AG04450 (cell line): ENCODE measurements around the gene BAHCC1. TPM values are rescaled to one million over a fixed set of nuclear protein-coding genes. Genes with fewer than 3 reads are reported as not detected.

ENCODE experiments used
- CTCF ChIA-PET: fragments of 300-600, 350-600 bp; formaldehyde crosslinking; extraction: SDS; loops from one replicate; lab custom pipeline; 2022; ENCODE audit warnings: antibody characterized with exemption, inconsistent platforms; lab: Charles Lee
- POLR2A ChIA-PET: fragments of 350-600 bp; formaldehyde crosslinking; extraction: SDS; loops from one replicate; lab custom pipeline; 2021; ENCODE audit warnings: antibody characterized with exemption, inconsistent platforms; lab: Yijun Ruan, JAX
- DNase-seq: peaks from one replicate; pipeline ENCODE4 v3.0.0-alpha.2; 2011; ENCODE audit warnings: low read depth, low spot score
- H3K27ac ChIP-seq: one replicate; pipeline ENCODE4 v1.5.1; 2012; ENCODE audit warnings: low read depth, low read length, control low read depth
- H3K27me3 ChIP-seq: one replicate; pipeline ENCODE4 v1.6.0; 2012; ENCODE audit warnings: low read length; ENCODE audit not compliant: control insufficient read depth, insufficient read depth
- H3K4me3 ChIP-seq: 2 replicates; pipeline ENCODE4 v1.5.1; 2011; ENCODE audit warnings: mild to moderate bottlenecking, low read depth, low read length, control low read depth
- H3K9me3 ChIP-seq: 2 replicates; pipeline ENCODE4 v1.5.1; 2012; ENCODE audit warnings: low read length; ENCODE audit not compliant: control insufficient read depth, insufficient read depth
- CTCF ChIP-seq: IDR thresholded peaks from 2 replicates; pipeline ENCODE4 v1.5.1; 2011; ENCODE audit warnings: low read depth, low read length, control low read depth, inconsistent platforms
- polyA plus RNA-seq: library from polyadenylated mRNA; depleted of rRNA; stranded (reverse); fragments of >200 nt; gene quantifications from 2 replicates; pipeline ENCODE4 v1.2.3, GENCODE V29; 2011

BAHCC1 gene
- polyA plus RNA-seq, 1 experiment, result 1.3 TPM

GRCh38 chr17:81384929-81385319 is 10.3 kb upstream of the BAHCC1 start:
- Histone ChIP-seq H3K27ac (no peak overlapping the region), H3K4me3 (no peak overlapping the region), H3K27me3 (no peaks in the 10 kb centered on the region), H3K9me3 (peaks cover 3% of the 10 kb centered on the region; the same call in 1 of the 2 replicates)
- CTCF ChIA-PET, result interaction anchor here (1.2 kb wide), 1 partner anchor 12 kb away, joined by 3 read pairs; no protein-coding TSS in a partner anchor
- POLR2A ChIA-PET, result interaction anchor here (0.7 to 1.0 kb wide), 2 partner anchors 10 to 220 kb away, joined by 3 to 4 read pairs; partner anchors contain the start of gene BAHCC1
- DNase-seq, result no peak
- no peak for TF ChIP-seq CTCF

- TF ChIP-seq CTCF, result no peak
- POLR2A ChIA-PET, result interaction anchor here (0.6 to 1.0 kb wide), 2 partner anchors 9 to 75 kb away, joined by 3 to 4 read pairs; partner anchors contain the start of gene BAHCC1
- DNase-seq, result no peak
- H3K27ac ChIP-seq, result no peak overlapping the region
- CTCF ChIA-PET, result interaction anchor here (1.2 kb wide), 1 partner anchor 12 kb away, joined by 3 read pairs; no protein-coding TSS in a partner anchor
- H3K9me3 ChIP-seq, result peaks cover 3% of the 10 kb centered on the region; the same call in 1 of the 2 replicates
- no peak overlapping the region for H3K4me3 ChIP-seq
- H3K27me3 ChIP-seq, result no peaks in the 10 kb centered on the region
These were observed 9.7 kb upstream of the BAHCC1 start for GRCh38 chr17:81385320-81386111.

- ChIA-PET CTCF (interaction anchor here (1.2 kb wide), 1 partner anchor 13 kb away, joined by 3 read pairs; no protein-coding TSS in a partner anchor), POLR2A (interaction anchor here (0.5 to 0.6 kb wide), 2 partner anchors 33 to 75 kb away, joined by 3 to 4 read pairs; no protein-coding TSS in a partner anchor)
- H3K4me3 ChIP-seq, result peak overlapping the region; percentile 65
- DNase-seq, result no peak
- no peak for TF ChIP-seq CTCF
- H3K27me3 ChIP-seq, result no peaks in the 10 kb centered on the region
- no peak overlapping the region for H3K27ac ChIP-seq
- H3K9me3 ChIP-seq, result peaks cover 3% of the 10 kb centered on the region; the same call in 1 of the 2 replicates
These were observed 9.1 kb upstream of the BAHCC1 start for GRCh38 chr17:81386141-81386645.

DNA sequence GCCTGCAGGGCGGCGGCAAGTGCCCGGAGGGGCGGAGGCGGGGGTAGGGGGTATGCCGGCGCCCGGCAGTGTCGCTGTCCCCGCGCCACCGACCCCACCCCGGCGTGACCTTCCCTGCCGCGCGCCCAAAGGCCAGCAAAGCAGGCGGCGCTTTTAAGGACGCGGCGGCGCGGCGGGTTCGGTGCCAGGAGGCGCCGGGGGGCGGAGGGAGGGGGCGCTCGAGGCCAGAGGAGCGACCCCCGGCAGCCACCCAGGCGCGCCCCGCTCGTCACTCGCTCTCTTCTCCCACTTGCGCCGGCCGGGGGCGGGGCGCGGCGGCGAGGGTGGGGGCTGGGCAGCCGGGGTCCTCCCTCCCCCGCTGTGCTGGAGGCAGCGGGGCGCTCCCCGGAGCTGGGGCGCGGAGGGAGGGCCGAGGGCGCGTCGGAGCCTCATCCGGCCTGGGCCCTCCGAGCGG is 8.6 kb upstream of the BAHCC1 start:
- H3K4me3 ChIP-seq, result peak overlapping the region; percentile 65
- H3K27ac ChIP-seq, result no peak overlapping the region
- CTCF ChIA-PET, result no interaction called here
- H3K27me3 ChIP-seq, result no peaks in the 10 kb centered on the region
- DNase-seq, result no peak
- POLR2A ChIA-PET, result interaction anchor here (0.5 to 0.6 kb wide), 2 partner anchors 11 to 33 kb away, joined by 4 read pairs; no protein-coding TSS in a partner anchor
- H3K9me3 ChIP-seq, result peaks cover 2% of the 10 kb centered on the region; the same call in 1 of the 2 replicates
- no peak for TF ChIP-seq CTCF
